Kidney epithelial cell (primary cell): ENCODE results near the gene ATXN1. TPM values are rescaled to one million over a fixed set of nuclear protein-coding genes. Genes with fewer than 3 reads are reported as not detected.

Experiments
- DNase-seq: peaks from one replicate; pipeline ENCODE4 v3.0.0-alpha.2; 2010; ENCODE audit warnings: low read depth
- H3K27me3 ChIP-seq: 2 replicates; pipeline ENCODE4 v1.6.0; 2011; ENCODE audit warnings: low read length; ENCODE audit not compliant: control insufficient read depth, insufficient read depth
- H3K36me3 ChIP-seq: 2 replicates; pipeline ENCODE4 v1.5.1; 2011; ENCODE audit warnings: low read length; ENCODE audit not compliant: control insufficient read depth, insufficient read depth
- H3K4me3 ChIP-seq: 2 replicates; pipeline ENCODE4 v1.5.1; 2011; ENCODE audit warnings: low read depth, mild to moderate bottlenecking, control low read depth, low read length
- total RNA-seq: library from RNA; depleted of rRNA; stranded (reverse); fragments of >200 nt; gene quantifications from 2 replicates; pipeline ENCODE4 v1.2.3, GENCODE V29; 2015
- TF ChIP-seq, protein P1 (sequence below): IDR thresholded peaks from 2 replicates; pipeline ENCODE4 v1.5.1; 2011; ENCODE audit warnings: mild to moderate bottlenecking, moderate library complexity, low read length, control low read depth, inconsistent platforms; ENCODE audit not compliant: insufficient read depth, poor library complexity, severe bottlenecking

Gene ATXN1
- total RNA-seq, 1 donor from 2014 or later, result 12.5 TPM

DNA sequence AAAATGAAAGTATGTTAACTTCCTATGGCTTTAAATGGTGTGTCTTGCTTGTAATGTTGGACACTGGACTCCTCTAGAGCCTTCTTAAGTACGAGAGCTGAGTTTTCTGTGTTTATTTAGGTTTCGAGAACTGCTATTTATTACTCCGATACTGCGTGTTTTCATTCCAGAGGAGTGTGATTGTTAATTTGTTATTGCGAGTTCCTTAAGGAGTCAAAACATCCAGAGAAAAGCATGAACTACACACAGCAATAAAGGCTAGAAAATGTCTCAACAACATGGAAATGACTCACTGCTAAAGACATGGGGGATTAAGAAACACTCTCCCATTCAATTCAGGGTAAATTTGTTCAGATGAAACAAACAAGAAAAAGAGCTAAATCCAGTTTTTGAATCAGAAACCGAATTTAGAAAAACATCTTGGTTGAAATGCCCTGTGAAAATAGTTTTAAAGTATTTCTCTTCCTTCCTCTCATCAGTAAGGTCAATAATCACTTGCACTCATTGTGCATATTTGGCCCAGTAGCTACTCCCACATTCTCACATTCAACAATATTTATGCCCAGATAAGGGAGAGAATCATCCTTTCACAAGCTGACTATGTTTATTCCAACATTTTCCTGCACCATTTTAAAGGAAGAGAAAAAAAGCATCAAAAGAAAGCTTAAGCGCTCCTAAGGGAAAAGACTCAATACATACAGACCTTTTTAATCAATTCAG is 36.0 kb downstream of the ATXN1 start:
- TF ChIP-seq, protein P1, sequence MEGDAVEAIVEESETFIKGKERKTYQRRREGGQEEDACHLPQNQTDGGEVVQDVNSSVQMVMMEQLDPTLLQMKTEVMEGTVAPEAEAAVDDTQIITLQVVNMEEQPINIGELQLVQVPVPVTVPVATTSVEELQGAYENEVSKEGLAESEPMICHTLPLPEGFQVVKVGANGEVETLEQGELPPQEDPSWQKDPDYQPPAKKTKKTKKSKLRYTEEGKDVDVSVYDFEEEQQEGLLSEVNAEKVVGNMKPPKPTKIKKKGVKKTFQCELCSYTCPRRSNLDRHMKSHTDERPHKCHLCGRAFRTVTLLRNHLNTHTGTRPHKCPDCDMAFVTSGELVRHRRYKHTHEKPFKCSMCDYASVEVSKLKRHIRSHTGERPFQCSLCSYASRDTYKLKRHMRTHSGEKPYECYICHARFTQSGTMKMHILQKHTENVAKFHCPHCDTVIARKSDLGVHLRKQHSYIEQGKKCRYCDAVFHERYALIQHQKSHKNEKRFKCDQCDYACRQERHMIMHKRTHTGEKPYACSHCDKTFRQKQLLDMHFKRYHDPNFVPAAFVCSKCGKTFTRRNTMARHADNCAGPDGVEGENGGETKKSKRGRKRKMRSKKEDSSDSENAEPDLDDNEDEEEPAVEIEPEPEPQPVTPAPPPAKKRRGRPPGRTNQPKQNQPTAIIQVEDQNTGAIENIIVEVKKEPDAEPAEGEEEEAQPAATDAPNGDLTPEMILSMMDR, result no peak
- DNase-seq, result peak; percentile 56
- no peaks in the 10 kb centered on the region for H3K27me3 ChIP-seq
- no peak overlapping the region for H3K4me3 ChIP-seq
- no peaks in the 10 kb centered on the region for H3K36me3 ChIP-seq

- H3K27me3 ChIP-seq, result no peaks in the 10 kb centered on the region
- TF ChIP-seq, protein P1, result no peak
- DNase-seq, result peak; percentile 96
- no peaks in the 10 kb centered on the region for H3K36me3 ChIP-seq
- H3K4me3 ChIP-seq, result no peak overlapping the region
These were observed 37.4 kb downstream of the ATXN1 start for GRCh38 chr6:16723826-16724225.

DNA sequence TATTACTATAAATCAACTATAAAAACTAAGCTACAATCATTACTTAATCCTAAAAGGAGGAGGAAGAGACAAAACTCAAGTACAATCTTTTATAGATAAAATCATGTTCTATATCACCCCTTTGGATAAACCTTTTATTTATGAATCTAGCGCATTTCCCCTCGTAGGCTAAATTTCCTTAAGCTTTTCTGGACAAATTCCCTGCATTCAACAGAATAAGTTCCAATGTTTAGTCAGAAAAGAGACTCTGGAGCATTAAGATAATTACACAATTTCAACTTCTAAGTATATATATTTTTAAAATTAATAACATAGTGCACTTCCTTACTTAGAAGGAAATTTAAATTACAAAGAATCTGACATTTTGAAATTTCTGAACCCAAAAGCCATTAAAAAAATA is 37.9 kb downstream of the ATXN1 start:
- no peak for DNase-seq
- H3K4me3 ChIP-seq, result no peak overlapping the region
- H3K36me3 ChIP-seq, result no peaks in the 10 kb centered on the region
- TF ChIP-seq, protein P1, result no peak
- H3K27me3 ChIP-seq, result no peaks in the 10 kb centered on the region

DNA sequence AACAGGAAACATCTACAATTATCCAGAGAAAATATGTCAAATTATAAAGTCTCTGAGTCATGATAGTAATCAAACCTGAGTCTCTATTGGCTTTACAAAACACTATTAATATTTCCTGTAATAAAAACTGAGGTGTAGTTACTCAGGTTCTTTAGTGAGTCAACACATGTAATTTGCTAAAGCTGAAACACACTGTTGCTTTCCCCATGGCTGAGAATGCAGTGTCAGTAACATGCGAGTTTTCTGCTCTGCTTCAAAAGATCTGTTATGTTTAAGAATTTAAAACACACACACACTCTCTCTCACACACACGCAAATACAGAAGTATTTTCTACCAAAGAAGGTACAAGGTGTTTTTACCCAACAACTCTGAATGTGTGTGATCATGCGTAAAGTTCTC is 38.6 kb downstream of the ATXN1 start:
- TF ChIP-seq, protein P1, result no peak
- DNase-seq, result no peak

GRCh38 chr6:16721977-16722376 is 39.3 kb downstream of the ATXN1 start:
- TF ChIP-seq, protein P1, result no peak
- no peaks in the 10 kb centered on the region for H3K27me3 ChIP-seq
- H3K4me3 ChIP-seq, result no peak overlapping the region
- no peaks in the 10 kb centered on the region for H3K36me3 ChIP-seq
- no peak for DNase-seq

More for the DNA sequence above, 38.6 kb downstream of the ATXN1 start:
- H3K4me3 ChIP-seq, result no peak overlapping the region
- H3K36me3 ChIP-seq, result no peaks in the 10 kb centered on the region
- H3K27me3 ChIP-seq, result no peaks in the 10 kb centered on the region

DNA sequence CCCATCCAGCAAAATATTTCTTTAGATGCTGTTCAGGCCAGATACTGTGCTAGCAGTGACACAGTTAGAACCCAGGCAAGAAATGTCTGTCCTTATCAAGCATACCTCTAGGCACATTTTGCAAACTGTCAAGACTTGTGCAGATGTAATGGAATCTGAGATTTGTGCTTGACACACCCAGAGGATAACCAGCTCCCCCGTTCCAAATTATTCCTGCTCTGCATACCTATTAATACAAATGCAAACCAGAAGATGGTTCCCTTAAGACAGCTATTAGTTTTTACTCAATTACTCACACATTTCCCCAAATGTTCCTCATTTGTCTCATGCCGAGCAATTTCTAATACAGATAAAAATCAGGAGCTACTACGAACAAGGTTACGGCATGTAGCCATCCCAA is 40.4 kb downstream of the ATXN1 start:
- DNase-seq, result no peak
- no peak overlapping the region for H3K4me3 ChIP-seq
- H3K27me3 ChIP-seq, result no peaks in the 10 kb centered on the region
- TF ChIP-seq, protein P1, result no peak
- no peaks in the 10 kb centered on the region for H3K36me3 ChIP-seq
